C4-2B (cell line): ENCODE data around the gene ZKSCAN1.
"Not testable (repeated sequence)": the region's sequence is repeated elsewhere in the genome, so short reads cannot be mapped to it uniquely, and the experiment has no call there.

Source experiments
- ZFX ChIP-seq: fragments of 450-650 bp; IDR thresholded peaks from 2 replicates; pipeline ENCODE4 v1.6.1; 2017
- TF ChIP-seq, protein P1 (sequence below): fragments of 450-650 bp; conservative IDR thresholded peaks from 2 replicates; pipeline ENCODE4 v1.5.1; 2017; ENCODE audit warnings: mild to moderate bottlenecking

DNA sequence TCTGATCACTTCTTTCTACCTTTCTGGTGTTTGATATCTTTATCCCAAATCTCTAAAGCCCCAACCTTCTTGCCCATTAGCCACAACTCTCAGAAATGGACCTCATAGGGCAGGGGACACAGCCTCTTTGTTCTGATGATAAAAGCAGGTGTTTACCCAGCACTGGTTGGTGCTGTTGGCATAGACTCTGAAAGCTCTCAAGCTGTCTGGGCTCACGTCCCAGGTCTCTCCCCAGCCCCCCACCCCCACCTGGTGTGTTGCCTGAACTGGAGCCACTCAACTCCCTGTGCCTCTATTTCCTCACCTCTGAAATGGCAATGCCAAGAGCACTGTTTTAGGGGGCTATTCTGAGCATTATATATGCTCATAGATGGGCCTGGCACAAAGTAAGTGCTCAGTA, 45.6 kb upstream of the ZKSCAN1 start:
- TF ChIP-seq, protein P1, sequence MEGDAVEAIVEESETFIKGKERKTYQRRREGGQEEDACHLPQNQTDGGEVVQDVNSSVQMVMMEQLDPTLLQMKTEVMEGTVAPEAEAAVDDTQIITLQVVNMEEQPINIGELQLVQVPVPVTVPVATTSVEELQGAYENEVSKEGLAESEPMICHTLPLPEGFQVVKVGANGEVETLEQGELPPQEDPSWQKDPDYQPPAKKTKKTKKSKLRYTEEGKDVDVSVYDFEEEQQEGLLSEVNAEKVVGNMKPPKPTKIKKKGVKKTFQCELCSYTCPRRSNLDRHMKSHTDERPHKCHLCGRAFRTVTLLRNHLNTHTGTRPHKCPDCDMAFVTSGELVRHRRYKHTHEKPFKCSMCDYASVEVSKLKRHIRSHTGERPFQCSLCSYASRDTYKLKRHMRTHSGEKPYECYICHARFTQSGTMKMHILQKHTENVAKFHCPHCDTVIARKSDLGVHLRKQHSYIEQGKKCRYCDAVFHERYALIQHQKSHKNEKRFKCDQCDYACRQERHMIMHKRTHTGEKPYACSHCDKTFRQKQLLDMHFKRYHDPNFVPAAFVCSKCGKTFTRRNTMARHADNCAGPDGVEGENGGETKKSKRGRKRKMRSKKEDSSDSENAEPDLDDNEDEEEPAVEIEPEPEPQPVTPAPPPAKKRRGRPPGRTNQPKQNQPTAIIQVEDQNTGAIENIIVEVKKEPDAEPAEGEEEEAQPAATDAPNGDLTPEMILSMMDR: not testable (repeated sequence)
- not testable (repeated sequence) for TF ChIP-seq ZFX
